Loucy (cell line): ENCODE results near the gene CCDC92.

Source experiments
- H2AFZ ChIP-seq: fragments of 200-600 bp; sonication (generic); 2 replicates; pipeline ENCODE4 v1.6.0; 2016; ENCODE audit warnings: antibody characterized with exemption, mild to moderate bottlenecking, low read length, moderate library complexity
- H3F3A ChIP-seq: fragments of 200-600 bp; 2 replicates; pipeline ENCODE4 v1.6.0; 2016; ENCODE audit warnings: antibody characterized with exemption, low read depth, mild to moderate bottlenecking
- H3K27me3 ChIP-seq: fragments of 200-600 bp; sonication (generic); 2 replicates; pipeline ENCODE4 v1.6.1; 2014; ENCODE audit warnings: low read length, mild to moderate bottlenecking; ENCODE audit not compliant: insufficient read depth, poor library complexity, severe bottlenecking
- H3K36me3 ChIP-seq: fragments of 200-600 bp; sonication (generic); 2 replicates; pipeline ENCODE4 v1.6.1; 2016; ENCODE audit warnings: low read length; ENCODE audit not compliant: insufficient read depth
- H3K4me1 ChIP-seq: fragments of 200-600 bp; sonication (generic); 2 replicates; pipeline ENCODE4 v1.5.1; 2014; ENCODE audit warnings: low read length, mild to moderate bottlenecking; ENCODE audit not compliant: insufficient read depth, poor library complexity, severe bottlenecking
- H3K4me2 ChIP-seq: fragments of 200-600 bp; sonication (generic); 2 replicates; pipeline ENCODE4 v1.6.0; 2014; ENCODE audit warnings: antibody characterized with exemption, low read length, low read depth, mild to moderate bottlenecking; ENCODE audit not compliant: poor library complexity, severe bottlenecking
- H3K4me3 ChIP-seq: fragments of 200-600 bp; sonication (generic); 2 replicates; pipeline ENCODE4 v1.5.1; 2014; ENCODE audit warnings: low read length, mild to moderate bottlenecking, mixed read lengths; ENCODE audit not compliant: poor library complexity, severe bottlenecking
- H3K79me2 ChIP-seq: fragments of 200-600 bp; sonication (generic); 2 replicates; pipeline ENCODE4 v1.6.1; 2014; ENCODE audit warnings: low read length; ENCODE audit not compliant: insufficient read depth
- H3K9ac ChIP-seq: fragments of 200-600 bp; sonication (generic); 2 replicates; pipeline ENCODE4 v1.6.0; 2014; ENCODE audit warnings: mild to moderate bottlenecking, low read depth, low read length, moderate library complexity; ENCODE audit not compliant: poor library complexity, severe bottlenecking
- H3K9me2 ChIP-seq: fragments of 200-600 bp; sonication (generic); replicated peaks from 2 replicates; pipeline ENCODE4 v1.6.1; 2016; ENCODE audit warnings: low read depth, low read length, mixed read lengths
- H3K9me3 ChIP-seq: fragments of 200-600 bp; sonication (generic); 2 replicates; pipeline ENCODE4 v1.6.1; 2014; ENCODE audit warnings: mild to moderate bottlenecking, antibody characterized with exemption, low read length, low read depth; ENCODE audit not compliant: insufficient read depth
- H4K20me1 ChIP-seq: fragments of 200-600 bp; sonication (generic); 2 replicates; pipeline ENCODE4 v1.6.0; 2014; ENCODE audit warnings: antibody characterized with exemption, low read length, mild to moderate bottlenecking; ENCODE audit not compliant: insufficient read depth, poor library complexity, severe bottlenecking
- EZH2phosphoT487 ChIP-seq: fragments of 200-600 bp; IDR thresholded peaks from 2 replicates; pipeline ENCODE4 v1.6.1; 2018; ENCODE audit warnings: antibody characterized with exemption, mild to moderate bottlenecking, moderate library complexity, borderline replicate concordance
- TF ChIP-seq, protein P1 (sequence below): fragments of 200-600 bp; sonication (generic); conservative IDR thresholded peaks from 2 replicates; pipeline ENCODE4 v1.5.1; 2014; ENCODE audit warnings: mild to moderate bottlenecking, antibody characterized with exemption, low read length

Gene CCDC92

GRCh38 chr12:123941000-123941399 lies 31.6 kb downstream of the CCDC92 start:
- H3K4me1 ChIP-seq = peaks cover 14% of the 10 kb centered on the region
- H3K4me3 ChIP-seq = no peak overlapping the region
- H3K9me3 ChIP-seq = no peaks in the 10 kb centered on the region
- H3K36me3 ChIP-seq = no peaks in the 10 kb centered on the region
- no peaks in the 10 kb centered on the region for H3K79me2 ChIP-seq
- H3K27me3 ChIP-seq = no peaks in the 10 kb centered on the region
- no peaks in the 10 kb centered on the region for H3F3A ChIP-seq
- H2AFZ ChIP-seq = no peak overlapping the region
- H3K4me2 ChIP-seq = no peak overlapping the region
- no peaks in the 10 kb centered on the region for H3K9me2 ChIP-seq
- no peaks in the 10 kb centered on the region for H4K20me1 ChIP-seq
- no peak overlapping the region for H3K9ac ChIP-seq
- no peak for TF ChIP-seq EZH2phosphoT487
- TF ChIP-seq, protein P1, sequence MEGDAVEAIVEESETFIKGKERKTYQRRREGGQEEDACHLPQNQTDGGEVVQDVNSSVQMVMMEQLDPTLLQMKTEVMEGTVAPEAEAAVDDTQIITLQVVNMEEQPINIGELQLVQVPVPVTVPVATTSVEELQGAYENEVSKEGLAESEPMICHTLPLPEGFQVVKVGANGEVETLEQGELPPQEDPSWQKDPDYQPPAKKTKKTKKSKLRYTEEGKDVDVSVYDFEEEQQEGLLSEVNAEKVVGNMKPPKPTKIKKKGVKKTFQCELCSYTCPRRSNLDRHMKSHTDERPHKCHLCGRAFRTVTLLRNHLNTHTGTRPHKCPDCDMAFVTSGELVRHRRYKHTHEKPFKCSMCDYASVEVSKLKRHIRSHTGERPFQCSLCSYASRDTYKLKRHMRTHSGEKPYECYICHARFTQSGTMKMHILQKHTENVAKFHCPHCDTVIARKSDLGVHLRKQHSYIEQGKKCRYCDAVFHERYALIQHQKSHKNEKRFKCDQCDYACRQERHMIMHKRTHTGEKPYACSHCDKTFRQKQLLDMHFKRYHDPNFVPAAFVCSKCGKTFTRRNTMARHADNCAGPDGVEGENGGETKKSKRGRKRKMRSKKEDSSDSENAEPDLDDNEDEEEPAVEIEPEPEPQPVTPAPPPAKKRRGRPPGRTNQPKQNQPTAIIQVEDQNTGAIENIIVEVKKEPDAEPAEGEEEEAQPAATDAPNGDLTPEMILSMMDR = no peak

GRCh38 chr12:123940627-123940966 lies 32.0 kb downstream of the CCDC92 start:
- H2AFZ ChIP-seq = no peak overlapping the region
- no peaks in the 10 kb centered on the region for H3F3A ChIP-seq
- TF ChIP-seq, protein P1 = no peak
- TF ChIP-seq EZH2phosphoT487 = no peak
- no peak overlapping the region for H3K9ac ChIP-seq
- H3K4me3 ChIP-seq = no peak overlapping the region
- no peaks in the 10 kb centered on the region for H3K27me3 ChIP-seq
- no peaks in the 10 kb centered on the region for H3K9me2 ChIP-seq
- no peaks in the 10 kb centered on the region for H4K20me1 ChIP-seq
- no peak overlapping the region for H3K4me2 ChIP-seq
- H3K4me1 ChIP-seq = peaks cover 14% of the 10 kb centered on the region
- H3K79me2 ChIP-seq = no peaks in the 10 kb centered on the region
- no peaks in the 10 kb centered on the region for H3K9me3 ChIP-seq
- H3K36me3 ChIP-seq = no peaks in the 10 kb centered on the region

- Histone ChIP-seq H3K9me3 (no peaks in the 10 kb centered on the region), H3K4me2 (no peak overlapping the region), H3K36me3 (no peaks in the 10 kb centered on the region), H3K79me2 (no peaks in the 10 kb centered on the region), H3K9me2 (no peaks in the 10 kb centered on the region), H3K27me3 (no peaks in the 10 kb centered on the region), H3K9ac (no peak overlapping the region), H3K4me3 (no peak overlapping the region), H3F3A (no peaks in the 10 kb centered on the region), H3K4me1 (peaks cover 14% of the 10 kb centered on the region), H2AFZ (no peak overlapping the region), H4K20me1 (no peaks in the 10 kb centered on the region)
- TF ChIP-seq, protein P1 = no peak
- no peak for TF ChIP-seq EZH2phosphoT487
Observed at GRCh38 chr12:123939716-123940626, 32.7 kb downstream of the CCDC92 start.
